NCI-H526 treated with DMSO at 0.1 percent for 48 hours (cell line): Measurements from ENCODE around the gene CASZ1.

ENCODE experiments used
- DNase-seq: peaks from one replicate; lab custom pipeline; 2025; lab: John Stamatoyannopoulos, UW

CASZ1 gene

DNA sequence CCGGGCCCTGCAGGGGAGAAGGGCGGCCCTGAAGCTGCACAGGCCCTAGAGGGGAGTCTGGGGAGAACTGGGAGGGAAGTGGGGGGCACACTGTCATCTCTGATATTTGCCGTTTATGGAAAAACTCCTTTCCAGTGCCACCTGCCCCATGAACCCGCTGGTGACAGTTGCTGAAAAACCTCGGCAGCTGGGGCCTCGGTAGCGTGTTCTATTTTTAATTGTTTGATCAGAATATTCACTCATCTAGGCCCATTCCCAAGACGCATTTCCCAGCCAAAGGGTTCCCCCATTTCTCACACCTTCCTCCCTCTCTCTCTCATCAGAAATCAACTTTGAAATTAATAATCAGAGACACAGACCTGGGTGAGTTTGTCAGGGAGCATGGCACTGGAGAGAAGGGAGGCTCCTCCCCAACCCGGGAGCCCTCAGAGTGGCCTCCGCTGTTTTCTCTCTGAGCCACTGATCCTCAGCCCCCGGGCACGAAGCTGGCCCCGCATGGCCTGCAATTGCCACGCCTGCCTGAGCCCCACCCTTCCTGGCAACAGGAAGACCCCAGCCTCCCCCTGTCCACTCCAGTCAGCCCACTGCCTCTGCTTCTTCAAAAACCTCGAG, 111.1 kb downstream of the CASZ1 start:
- no peak for DNase-seq

DNA sequence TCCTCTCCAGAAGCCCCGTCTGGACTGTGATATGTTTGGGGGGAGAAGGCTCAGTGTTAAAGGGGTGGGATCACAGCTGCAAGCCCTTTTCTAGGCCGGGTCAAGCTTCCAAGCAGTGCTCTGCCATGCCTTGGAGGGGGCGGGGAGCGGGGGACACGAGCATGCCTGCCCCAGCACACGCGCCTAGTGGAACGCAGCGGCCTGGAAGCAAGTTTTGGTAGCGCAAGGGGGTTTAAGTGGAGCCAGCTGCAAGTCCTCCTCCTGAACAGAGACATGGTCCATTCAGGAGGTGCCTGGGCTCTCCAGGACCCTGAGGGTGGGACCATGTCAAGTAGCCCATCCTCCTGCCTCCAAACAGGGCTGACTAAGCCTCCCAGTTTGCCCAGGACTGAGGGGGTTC, 112.2 kb downstream of the CASZ1 start:
- no peak for DNase-seq

DNA sequence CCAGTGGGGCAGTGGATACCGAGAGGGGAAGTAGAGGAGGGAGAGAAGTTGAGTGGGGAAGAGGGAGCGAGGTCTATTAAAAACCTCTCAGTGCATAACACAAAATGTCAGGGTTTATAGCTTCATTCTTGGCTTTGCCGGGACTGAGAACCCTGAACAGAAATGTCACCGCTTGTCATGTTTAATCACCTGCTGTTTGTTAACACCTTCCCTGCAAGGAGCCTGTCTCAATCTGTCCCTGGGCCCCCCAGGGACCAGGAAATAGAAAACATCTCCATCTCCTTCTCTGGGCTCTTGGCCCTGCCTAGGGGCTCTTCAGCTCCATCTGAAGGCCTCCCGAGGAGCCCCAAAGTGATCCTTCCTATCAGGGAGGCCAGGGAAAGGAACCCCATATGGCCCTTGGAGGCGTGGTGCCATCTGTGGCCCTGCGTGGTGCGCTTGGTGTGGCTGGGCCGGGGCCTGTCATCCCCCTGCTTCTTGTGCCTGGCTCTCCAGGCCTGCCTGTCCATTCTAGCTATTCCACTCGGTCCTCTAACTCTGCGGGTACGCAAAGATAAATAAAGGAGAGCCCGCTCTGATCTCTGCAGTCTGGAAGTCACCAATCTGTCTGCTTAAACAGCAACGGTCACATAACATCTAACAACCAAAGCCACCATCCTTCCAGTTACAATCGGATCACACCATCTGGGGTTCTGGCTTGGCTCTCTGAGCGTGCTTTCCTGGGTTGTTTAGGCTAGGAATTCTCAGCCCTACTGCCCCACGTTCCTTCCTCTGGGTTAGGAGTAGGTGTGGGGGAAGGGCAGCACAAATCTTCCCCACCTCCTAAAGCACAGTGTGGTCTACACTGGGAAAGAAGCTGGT, 113.8 kb downstream of the CASZ1 start:
- no peak for DNase-seq

DNA sequence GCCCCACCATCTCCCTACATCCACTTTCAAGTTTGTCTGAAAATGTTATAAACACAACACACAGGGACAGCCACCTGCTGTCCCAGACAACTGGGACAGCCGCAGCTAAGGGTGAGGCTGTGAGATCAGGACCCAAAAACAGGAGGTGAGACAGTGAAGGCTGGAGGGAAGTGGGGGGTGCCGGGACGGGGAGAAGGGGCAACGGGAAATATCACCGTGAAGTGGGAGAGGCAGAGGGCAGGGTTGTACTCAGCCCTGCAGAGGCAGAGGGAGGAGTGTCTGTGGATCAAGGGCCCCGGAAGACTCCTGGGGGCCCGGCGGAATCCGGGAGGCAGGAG, 114.4 kb downstream of the CASZ1 start:
- no peak for DNase-seq

DNA sequence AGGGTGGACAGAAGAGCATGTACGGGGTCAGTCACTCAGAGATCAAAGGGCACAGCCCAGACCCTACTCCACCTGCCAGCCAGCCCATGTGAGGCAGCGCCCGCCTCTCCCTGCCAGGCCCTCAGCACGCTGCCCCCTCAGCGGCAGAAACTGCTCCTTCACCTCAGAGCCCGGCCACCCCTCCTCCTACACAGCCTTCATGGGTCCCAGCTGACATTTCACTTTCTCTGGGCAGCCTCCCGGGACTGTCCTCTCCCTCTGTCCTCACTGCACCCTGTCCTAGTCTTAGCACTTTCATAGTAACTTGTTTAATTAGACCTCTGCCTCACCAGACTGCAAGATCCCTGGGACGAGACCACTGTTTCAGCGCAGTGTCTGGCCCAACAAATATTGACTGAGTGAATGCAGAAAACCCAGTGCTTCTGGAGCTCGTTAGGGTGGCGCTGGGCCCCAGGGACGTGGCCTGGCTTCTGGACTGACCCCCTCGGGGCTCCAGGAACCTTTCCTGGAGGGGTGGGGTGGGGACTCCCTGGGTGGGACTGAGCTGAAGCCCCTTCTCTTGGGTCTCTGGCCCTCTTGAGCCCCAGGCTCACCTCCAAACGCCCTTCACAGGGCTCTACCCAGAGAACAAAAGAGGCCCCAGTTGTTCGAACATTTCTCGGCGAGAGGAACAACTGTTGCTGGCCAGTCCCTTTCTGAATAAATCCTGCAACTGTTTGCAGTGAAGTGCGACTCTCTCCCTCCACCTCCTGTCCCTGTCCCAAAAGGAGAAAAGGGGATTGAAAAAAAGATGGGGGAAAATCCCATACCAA, 114.9 kb downstream of the CASZ1 start:
- DNase-seq, result no peak

DNA sequence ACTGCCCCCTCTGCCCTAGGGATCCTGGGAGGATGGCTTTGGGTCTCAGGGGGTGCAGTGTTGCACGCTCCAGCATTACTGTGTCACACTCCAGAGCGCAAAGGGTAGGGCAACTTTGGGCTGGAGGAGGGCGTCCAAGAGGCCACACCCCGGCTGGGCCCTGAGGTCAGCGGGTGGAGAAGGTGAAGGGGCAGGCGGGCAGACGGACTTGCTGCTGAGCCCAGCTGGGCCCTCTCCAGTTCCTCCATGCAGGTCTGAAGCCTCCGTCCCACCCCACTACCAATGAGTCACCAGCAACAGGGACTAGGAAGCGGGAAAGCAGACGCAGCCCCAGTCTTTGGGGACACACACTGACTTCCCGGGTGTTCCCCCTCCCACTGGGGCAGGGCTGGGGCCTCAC, 116.0 kb downstream of the CASZ1 start:
- no peak for DNase-seq

DNA sequence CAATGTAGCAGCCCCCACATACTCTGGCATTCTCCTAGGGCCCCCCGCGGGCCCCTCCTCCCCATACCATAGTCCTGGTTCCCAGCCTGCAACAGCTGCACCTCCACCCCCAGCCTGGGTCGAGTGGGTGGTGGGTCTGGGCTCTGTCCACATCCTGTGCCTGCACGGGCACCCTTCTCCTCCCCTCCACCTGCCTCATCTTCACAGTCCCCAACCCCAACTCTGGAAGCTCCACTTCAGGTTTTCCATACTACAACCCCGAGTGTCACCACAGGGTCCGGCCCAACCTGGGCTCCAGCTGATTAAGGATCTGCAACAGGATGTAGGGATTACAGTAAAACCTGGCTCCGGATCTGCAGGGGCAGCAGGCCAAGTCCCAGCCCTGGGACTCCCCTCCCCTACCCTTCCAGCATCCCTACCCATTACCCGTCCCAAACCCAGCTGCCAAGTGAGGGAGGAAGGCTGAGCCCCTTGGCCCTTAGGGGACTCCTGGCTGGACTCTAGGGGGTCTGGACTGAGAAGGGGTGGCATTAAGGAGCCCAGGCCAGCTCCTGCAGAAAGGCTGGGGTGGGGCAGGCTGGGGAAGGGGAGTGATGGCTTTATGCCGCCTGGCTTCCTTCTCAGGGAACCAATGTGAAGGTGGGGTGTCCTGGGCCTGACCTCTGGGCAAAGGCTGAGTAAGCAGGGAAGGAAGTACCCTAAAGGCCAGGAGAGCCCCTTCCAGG, 116.8 kb downstream of the CASZ1 start:
- DNase-seq, result peak; percentile 56

DNA sequence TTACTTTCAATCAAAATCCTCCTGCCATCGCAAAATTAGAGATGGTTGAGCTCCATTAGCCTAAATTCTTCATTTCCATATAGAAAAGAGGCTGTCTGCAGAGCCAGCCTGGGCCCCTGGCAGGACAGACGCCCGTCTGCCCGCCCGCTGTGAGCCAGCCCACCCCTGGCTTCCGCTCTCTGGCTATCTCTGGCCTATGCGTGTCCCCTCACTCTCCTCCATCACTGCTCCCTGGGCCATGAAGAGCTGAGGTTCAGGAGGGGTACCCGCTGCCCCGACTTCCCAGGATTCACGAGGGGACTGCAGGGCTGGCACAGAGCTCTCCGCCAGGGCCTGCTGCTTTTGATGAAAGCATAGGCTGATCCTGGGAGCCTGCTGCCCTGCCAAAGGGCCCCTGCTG, 117.6 kb downstream of the CASZ1 start:
- DNase-seq, result no peak

DNA sequence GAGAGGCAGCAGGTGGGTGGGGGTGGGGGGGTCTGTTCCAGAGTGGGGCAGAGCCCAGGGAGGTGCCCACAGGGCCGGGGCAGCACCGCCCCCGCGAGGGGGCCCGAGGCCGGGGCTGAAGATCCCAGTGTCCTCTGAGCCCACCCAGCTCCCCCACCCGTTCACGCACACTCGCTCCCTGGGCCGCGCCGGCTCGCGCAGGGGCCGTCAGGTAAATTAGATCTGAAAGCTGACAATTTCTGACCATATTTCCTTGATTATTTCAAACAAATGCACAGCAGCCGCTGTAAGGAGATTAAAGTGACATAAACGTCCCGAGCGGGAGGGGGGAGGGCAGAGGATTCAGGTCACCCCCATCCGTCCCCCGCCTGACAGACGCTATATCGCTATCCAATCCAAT, 118.0 kb downstream of the CASZ1 start:
- no peak for DNase-seq

DNA sequence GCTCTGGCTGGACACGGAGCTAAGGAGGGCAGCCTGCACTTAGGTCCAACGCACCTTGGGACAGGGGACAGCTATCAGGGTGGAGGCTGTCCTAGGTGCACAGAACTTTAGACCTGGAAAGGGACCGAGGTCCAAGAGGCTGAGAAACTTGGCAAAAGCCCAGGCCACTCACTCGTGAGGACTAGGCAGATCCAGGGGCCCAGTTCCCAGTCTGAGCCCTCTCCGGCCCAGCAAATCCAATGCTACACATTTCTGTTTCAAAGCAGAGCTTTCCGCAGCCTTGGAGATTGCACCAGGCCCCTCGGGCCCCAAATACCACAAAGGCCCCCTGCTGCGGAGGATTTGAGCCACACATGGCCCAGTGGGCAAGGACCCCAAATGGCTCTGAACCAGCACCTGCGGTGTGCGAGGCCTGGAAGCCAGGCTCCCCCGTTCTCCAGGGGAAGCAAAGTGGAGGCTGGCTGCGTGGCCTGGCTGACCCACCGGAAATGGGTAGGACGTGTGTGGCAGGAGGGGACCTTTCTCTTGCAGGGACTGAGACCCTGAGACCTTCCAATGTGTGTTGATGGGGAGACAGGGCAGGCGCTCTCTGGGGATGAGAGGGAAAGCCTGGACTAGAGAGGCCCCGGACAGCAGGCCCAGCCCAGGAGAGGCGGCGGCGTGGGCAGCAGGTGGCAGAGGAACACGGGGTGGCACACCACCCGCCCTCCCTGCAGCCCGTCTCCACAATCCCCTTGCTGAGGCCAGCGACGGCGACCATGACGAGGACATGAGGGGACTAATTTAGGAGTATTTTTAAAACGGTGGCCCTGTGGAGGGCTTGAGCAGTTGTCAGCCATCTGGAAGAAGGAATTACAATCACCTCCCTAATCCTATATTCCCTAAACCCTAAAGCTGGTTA, 118.7 kb downstream of the CASZ1 start:
- no peak for DNase-seq

DNA sequence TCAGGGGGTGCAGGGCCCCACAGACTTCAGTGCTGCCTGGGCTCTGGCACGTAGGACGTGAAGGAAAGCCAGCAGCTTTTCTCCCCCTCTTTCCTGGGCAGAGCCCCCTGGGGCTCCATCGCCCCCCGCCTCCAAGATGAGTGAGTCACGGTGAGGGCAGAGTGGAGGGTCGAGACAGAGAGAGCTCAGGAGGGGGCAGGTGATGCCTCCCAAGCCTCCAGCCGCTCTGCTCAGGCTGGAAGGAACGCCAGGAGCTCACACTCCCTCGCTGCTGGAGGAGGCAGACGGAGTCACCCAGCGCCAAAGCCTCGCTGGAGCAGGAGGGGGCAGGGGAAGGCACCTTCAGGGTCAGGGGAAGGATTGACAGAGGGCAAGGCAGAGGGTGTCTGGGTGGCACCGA, 119.5 kb downstream of the CASZ1 start:
- no peak for DNase-seq

DNA sequence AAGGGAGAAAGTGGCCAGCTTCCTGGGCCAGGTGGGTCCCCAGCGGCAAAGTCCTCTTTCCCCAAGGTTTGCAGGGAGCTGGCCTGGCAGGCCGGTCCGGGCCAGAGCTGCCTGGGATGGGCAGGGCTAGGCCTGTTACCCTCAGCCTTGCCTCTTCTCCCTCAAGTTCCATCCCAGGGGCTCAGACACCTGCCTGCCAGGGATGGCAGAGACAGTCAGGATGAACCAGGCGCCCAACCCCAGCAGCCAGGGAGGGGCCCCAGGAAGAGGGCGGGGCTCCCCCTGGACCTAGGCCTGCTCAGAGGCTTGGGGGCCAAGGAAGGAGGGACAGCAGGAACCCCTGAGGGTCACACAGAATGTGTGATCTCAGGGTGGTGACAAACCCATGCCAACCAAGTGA, 120.6 kb downstream of the CASZ1 start:
- peak; percentile 10 for DNase-seq

DNA sequence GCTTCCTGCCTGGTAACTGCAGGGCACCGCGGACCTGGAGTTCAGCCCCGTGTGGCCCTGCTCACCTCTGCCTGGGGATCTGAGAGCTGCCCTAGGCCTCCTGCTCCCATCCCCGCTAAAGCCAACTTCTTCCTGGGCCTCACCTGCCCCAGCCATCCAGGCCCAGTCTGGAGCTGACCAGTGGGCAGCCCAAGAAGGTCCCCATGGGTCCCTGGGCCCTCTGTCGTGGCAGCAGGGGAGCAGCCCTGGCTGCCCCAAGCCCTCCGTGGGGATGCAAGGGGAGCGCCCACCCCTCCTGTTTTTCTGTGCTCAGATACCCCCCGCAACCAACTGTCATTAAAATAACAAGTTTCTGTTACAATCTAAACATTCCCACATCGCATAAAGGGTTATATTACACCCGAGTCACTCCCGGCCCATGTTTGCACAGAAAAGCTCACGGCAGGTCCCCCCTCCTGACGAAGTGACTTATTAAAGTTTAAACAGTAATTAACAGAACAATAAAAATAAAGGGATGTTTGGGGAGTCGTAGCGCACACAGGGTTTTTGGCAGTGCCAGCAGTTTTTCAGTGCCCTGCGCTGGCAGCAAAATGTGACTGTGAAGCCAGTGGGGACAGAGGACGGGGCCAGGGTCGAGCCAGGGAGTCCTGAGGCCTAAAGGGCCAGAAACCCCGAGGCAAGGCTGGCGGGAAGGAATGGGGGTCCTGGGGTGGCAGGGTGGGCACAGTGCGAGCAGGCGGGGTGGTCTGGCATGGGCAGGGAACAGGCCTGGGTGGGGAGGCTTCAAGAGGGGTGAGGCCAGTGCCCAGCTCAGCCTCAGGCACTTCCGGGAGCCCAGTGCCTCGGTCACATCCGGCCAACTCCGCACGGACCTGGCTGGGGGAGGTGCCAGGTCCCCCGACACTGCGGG, 121.5 kb downstream of the CASZ1 start:
- DNase-seq, result peak; percentile 18

DNA sequence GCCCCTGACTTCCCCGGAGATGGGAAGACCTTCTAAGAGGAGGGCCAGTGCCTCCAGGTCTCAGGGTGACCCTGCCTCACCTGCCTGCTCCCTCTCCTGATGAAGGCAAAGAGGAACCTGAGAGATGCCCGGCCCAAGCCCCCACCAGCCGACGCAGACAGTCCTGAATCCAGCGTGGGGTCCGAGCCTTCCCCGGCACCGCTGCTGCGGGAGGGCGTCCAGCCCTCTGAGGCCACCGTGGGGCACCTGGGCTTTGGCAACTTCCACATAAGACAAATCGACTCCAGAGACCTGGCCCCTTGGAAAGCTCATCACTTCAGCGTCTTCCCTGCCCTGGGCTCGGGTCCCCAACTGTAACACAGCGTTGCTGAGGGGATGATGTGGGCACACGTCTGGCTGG, 122.2 kb downstream of the CASZ1 start:
- DNase-seq, result no peak

DNA sequence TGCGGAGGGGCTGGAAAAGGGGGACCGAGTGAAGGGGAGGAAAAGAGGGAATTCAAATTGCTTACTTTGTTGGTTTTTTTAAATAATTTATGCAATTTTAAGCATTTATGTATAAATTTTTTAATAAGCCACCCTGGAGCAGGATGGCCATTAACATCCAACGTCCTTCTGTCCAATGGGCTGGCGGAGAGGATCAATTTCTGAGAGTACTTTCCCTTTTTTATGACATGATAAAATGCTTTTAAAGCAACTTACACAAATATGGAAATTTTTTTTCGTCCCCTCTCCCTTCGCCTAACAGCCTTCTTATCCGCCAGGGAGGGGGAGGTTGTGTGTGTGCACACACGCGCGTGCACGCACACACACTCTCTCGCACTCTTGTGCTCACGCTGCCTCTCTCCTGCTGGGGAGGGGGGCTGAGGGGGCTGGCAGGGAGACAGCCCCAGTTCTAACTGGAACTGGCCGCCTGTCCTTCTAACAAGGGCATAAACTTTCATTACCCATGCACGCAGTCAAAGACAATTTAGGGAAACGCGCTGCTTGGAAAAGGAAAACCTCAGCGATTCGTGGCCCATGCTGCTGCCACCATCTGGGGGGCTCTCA, 123.2 kb downstream of the CASZ1 start:
- DNase-seq, result peak; percentile 24

DNA sequence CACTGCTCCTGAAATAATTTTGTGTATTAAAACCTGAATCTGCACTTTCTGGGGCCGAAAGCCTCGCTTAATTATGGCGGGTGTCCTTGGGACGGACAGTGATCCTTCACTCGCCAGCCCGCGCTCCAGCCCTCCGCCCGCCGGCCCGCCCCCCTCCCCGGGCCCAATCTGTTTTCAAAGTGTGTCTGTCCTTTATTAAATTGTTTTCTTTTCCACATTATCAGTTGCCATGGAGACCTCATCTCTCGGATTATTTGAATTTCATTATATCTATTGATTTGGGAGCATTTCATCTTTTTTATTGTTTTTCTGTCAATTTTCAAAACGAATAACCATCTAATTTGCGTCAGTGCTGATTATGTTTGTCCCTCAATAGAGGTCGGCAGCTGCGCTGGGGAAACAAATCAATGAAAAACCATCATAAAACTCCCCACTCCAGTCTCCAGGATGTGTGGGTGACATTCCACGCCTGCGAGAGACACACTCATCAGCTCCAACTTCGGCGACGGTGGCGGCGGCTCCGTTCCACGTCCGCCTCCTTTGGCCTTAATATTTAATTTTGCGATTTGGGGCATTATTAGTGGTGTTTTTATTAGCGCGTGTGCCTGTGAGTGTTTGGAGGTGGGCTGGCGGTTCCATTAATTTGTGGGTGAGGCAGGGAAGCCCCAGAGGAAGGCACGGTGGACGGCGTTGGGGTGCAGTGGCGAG, 123.9 kb downstream of the CASZ1 start:
- no peak for DNase-seq

DNA sequence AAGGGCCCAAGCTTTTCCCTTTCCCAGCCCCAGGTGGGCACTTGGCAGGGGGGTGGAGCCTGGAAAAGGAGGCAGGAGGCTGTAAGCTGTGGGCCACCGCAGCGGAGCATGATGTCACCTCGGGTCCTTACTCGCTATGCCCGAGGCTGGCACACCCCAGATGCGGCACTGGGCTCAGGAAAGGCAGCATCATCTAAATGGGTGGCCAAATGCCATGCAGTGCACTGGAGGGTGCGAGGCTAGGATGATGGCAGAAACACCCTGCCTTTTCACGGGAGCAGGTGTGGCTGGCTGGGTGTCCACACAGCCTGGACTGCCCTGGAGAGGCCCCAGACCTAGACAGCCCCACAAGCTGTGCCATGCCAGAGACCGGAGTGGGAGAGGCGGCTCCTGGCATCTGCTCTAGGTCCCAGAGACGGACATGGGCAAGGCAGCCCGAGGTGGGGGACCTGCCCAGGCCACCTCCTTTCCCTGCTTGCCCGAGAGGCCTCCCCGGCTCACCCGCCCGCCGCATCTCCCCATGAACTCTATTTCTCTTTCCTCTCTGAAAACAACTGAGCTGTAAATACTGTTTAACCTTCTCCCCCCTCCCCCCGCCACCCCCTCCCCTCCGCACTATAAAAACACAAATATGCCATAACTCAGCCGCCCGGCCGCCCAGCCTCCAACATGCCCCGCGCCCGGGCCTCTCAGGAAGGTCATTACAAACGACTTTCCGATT, 124.7 kb downstream of the CASZ1 start:
- DNase-seq, result no peak

DNA sequence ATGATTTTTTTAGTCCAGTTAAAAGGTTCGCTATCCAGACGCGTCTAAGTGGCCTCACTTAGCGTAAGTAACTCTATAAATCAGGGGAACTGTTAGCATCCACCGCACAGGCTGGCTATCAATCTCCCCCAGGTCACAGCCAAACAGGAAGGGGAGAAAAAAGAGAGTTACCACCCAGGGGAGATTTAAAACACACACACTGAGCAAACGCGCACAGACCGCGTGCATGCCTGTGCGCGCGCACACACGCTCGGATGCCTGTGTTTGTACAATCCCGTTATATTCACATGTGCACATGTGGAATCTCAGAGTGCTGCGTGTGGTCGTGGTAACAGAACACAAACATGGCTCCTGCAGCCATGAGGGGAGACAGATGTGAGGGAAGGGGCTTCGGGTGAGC, 125.4 kb downstream of the CASZ1 start:
- no peak for DNase-seq

DNA sequence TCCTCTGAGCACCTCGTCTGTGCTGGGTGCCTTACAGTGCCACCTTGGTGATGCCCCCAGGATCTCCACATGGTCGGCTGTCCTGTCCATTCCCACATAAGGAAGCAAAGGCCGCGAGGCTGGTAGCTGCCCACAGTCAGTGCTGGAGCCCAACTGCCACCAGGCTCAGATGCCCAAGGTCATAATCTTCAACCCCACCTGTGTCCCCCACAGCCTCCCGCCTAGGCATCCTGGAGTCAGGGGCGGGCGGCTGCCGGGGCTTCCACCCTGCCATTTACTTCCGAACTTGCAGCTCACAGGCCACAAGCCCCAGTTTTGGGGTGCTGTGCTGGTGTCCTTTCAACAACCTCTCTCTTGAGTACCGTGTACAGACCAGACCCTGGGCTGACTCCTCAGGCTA, 126.3 kb downstream of the CASZ1 start:
- DNase-seq, result no peak
